ENCODE data around the gene HMGN1.

GRCh38 chr21:39307466-39307865 lies 41.4 kb downstream of the HMGN1 start:
- TF ChIP-seq CTCF (IDR thresholded peaks at IDR 0.05; ENCODE audit: insufficient read depth, low read length): no peak
- no peak for TF ChIP-seq POLR2AphosphoS5 (IDR thresholded peaks at IDR 0.05; ENCODE audit: low read depth)
- TF ChIP-seq, protein P1, sequence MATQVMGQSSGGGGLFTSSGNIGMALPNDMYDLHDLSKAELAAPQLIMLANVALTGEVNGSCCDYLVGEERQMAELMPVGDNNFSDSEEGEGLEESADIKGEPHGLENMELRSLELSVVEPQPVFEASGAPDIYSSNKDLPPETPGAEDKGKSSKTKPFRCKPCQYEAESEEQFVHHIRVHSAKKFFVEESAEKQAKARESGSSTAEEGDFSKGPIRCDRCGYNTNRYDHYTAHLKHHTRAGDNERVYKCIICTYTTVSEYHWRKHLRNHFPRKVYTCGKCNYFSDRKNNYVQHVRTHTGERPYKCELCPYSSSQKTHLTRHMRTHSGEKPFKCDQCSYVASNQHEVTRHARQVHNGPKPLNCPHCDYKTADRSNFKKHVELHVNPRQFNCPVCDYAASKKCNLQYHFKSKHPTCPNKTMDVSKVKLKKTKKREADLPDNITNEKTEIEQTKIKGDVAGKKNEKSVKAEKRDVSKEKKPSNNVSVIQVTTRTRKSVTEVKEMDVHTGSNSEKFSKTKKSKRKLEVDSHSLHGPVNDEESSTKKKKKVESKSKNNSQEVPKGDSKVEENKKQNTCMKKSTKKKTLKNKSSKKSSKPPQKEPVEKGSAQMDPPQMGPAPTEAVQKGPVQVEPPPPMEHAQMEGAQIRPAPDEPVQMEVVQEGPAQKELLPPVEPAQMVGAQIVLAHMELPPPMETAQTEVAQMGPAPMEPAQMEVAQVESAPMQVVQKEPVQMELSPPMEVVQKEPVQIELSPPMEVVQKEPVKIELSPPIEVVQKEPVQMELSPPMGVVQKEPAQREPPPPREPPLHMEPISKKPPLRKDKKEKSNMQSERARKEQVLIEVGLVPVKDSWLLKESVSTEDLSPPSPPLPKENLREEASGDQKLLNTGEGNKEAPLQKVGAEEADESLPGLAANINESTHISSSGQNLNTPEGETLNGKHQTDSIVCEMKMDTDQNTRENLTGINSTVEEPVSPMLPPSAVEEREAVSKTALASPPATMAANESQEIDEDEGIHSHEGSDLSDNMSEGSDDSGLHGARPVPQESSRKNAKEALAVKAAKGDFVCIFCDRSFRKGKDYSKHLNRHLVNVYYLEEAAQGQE (IDR thresholded peaks at IDR 0.05; ENCODE audit: insufficient replicate concordance, low read depth): no peak

All from HL-60 (cell line).